ENCODE results near the gene ZRANB1. TPM values are rescaled to one million over a fixed set of nuclear protein-coding genes. Genes with fewer than 3 reads are reported as not detected.

Gene ZRANB1
- total RNA-seq, 2 donors from 2014 or later: 8.4 to 13.1 TPM

DNA sequence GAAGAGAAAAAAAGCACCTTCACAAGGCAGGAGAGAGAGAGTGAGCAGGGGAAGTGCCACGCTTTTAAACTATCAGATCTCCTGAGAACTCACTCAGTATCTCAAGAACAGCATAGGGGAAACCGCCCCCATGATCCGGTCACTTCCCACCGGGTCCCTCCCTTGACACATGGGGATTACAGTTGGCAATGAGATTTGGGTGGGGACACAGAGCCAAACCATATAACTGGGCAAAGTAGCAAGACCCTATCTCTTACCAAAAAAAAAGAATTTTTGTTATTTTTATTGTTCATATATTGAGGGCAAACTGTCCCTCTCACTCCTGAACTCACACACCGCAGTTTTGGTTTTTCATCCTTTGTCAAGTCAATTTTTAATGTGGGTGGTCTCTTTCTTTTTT is 18.2 kb upstream of the ZRANB1 start:
- intact Hi-C loops (cut with DNase I): no loop called here
- DNase-seq: no peak
- H3K36me3 ChIP-seq: no peaks in the 10 kb centered on the region
- no peaks in the 10 kb centered on the region for H3K9me3 ChIP-seq
- peaks cover 7% of the 10 kb centered on the region for H3K4me1 ChIP-seq
- TF ChIP-seq, protein P1, sequence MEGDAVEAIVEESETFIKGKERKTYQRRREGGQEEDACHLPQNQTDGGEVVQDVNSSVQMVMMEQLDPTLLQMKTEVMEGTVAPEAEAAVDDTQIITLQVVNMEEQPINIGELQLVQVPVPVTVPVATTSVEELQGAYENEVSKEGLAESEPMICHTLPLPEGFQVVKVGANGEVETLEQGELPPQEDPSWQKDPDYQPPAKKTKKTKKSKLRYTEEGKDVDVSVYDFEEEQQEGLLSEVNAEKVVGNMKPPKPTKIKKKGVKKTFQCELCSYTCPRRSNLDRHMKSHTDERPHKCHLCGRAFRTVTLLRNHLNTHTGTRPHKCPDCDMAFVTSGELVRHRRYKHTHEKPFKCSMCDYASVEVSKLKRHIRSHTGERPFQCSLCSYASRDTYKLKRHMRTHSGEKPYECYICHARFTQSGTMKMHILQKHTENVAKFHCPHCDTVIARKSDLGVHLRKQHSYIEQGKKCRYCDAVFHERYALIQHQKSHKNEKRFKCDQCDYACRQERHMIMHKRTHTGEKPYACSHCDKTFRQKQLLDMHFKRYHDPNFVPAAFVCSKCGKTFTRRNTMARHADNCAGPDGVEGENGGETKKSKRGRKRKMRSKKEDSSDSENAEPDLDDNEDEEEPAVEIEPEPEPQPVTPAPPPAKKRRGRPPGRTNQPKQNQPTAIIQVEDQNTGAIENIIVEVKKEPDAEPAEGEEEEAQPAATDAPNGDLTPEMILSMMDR (IDR thresholded peaks at IDR 0.05): no peak
- H3K4me3 ChIP-seq: no peak overlapping the region
- H3K9ac ChIP-seq (ENCODE audit: low read depth in 2 of 2, low read length in 2 of 2): no peak overlapping the region
- no peak overlapping the region for H3K27ac ChIP-seq
- no peaks in the 10 kb centered on the region for H3K27me3 ChIP-seq

GRCh38 chr10:124926548-124926947 is 15.4 kb upstream of the ZRANB1 start:
- H3K27ac ChIP-seq: no peak overlapping the region
- H3K9me3 ChIP-seq: no peaks in the 10 kb centered on the region
- intact Hi-C loops (cut with DNase I): no loop called here
- no peaks in the 10 kb centered on the region for H3K36me3 ChIP-seq
- H3K27me3 ChIP-seq: no peaks in the 10 kb centered on the region
- TF ChIP-seq, protein P1 (IDR thresholded peaks at IDR 0.05): no peak
- H3K9ac ChIP-seq (ENCODE audit: low read depth in 2 of 2, low read length in 2 of 2): no peak overlapping the region
- peaks cover 7% of the 10 kb centered on the region for H3K4me1 ChIP-seq
- no peak for DNase-seq
- no peak overlapping the region for H3K4me3 ChIP-seq

- Histone ChIP-seq H3K9me3 (no peaks in the 10 kb centered on the region), H3K4me3 (no peak overlapping the region), H3K4me1 (peaks cover 7% of the 10 kb centered on the region), H3K36me3 (no peaks in the 10 kb centered on the region), H3K9ac (ENCODE audit: low read depth in 2 of 2, low read length in 2 of 2) (no peak overlapping the region), H3K27ac (no peak overlapping the region), H3K27me3 (no peaks in the 10 kb centered on the region)
- no peak for DNase-seq
- intact Hi-C loops (cut with DNase I): no loop called here
- TF ChIP-seq, protein P1 (IDR thresholded peaks at IDR 0.05): no peak
Observed at GRCh38 chr10:124928087-124928486, 13.8 kb upstream of the ZRANB1 start.

GRCh38 chr10:124928545-124928944 is 13.4 kb upstream of the ZRANB1 start:
- intact Hi-C loops (cut with DNase I): no loop called here
- H3K4me3 ChIP-seq: no peak overlapping the region

GRCh38 chr10:124935946-124936345 is 6.0 kb upstream of the ZRANB1 start:
- no peaks in the 10 kb centered on the region for H3K4me1 ChIP-seq
- H3K9ac ChIP-seq (ENCODE audit: low read depth in 2 of 2, low read length in 2 of 2): no peak overlapping the region
- no peak overlapping the region for H3K27ac ChIP-seq
- intact Hi-C loops (cut with DNase I): no loop called here
- H3K36me3 ChIP-seq: no peaks in the 10 kb centered on the region
- H3K27me3 ChIP-seq: no peaks in the 10 kb centered on the region
- no peaks in the 10 kb centered on the region for H3K9me3 ChIP-seq
- H3K4me3 ChIP-seq: no peak overlapping the region
- no peak for DNase-seq
- TF ChIP-seq, protein P1 (IDR thresholded peaks at IDR 0.05): no peak

More at GRCh38 chr10:124928545-124928944, 13.4 kb upstream of the ZRANB1 start:
- H3K36me3 ChIP-seq: no peaks in the 10 kb centered on the region
- H3K9ac ChIP-seq (ENCODE audit: low read depth in 2 of 2, low read length in 2 of 2): no peak overlapping the region
- TF ChIP-seq, protein P1 (IDR thresholded peaks at IDR 0.05): no peak
- no peaks in the 10 kb centered on the region for H3K9me3 ChIP-seq
- DNase-seq: no peak
- no peaks in the 10 kb centered on the region for H3K27me3 ChIP-seq
- peaks cover 7% of the 10 kb centered on the region for H3K4me1 ChIP-seq
- H3K27ac ChIP-seq: no peak overlapping the region

GRCh38 chr10:124936813-124937212 is 5.1 kb upstream of the ZRANB1 start:
- H3K9ac ChIP-seq (ENCODE audit: low read depth in 2 of 2, low read length in 2 of 2): no peak overlapping the region
- H3K4me1 ChIP-seq: no peaks in the 10 kb centered on the region
- no peak overlapping the region for H3K27ac ChIP-seq
- H3K4me3 ChIP-seq: no peak overlapping the region
- no peaks in the 10 kb centered on the region for H3K9me3 ChIP-seq
- intact Hi-C loops (cut with DNase I): no loop called here
- no peak for DNase-seq
- TF ChIP-seq, protein P1 (IDR thresholded peaks at IDR 0.05): no peak
- no peaks in the 10 kb centered on the region for H3K27me3 ChIP-seq
- no peaks in the 10 kb centered on the region for H3K36me3 ChIP-seq
